ENCODE data around the gene PGBD1.

PGBD1 gene

GRCh38 chr6:28336284-28337120 is 55.1 kb downstream of the PGBD1 start:
- TF ChIP-seq MAX (IDR thresholded peaks at IDR 0.05) (0 out of 2 replicates have a peak, but pooled peaks have one; percentile 1), CREB1 (IDR thresholded peaks at IDR 0.05; ENCODE audit: low read depth) (no peak)

GRCh38 chr6:28337121-28337520 is 55.7 kb downstream of the PGBD1 start:
- TF ChIP-seq CREB1 (IDR thresholded peaks at IDR 0.05; ENCODE audit: low read depth) (no peak), FOXM1 (IDR thresholded peaks at IDR 0.05; ENCODE audit: borderline replicate concordance, low read depth) (no peak), YY1 (IDR thresholded peaks at IDR 0.05; ENCODE audit: low read depth) (no peak), RAD21 (IDR thresholded peaks at IDR 0.05; ENCODE audit: low read depth) (no peak), MAX (IDR thresholded peaks at IDR 0.05) (no peak), ZBTB7A (IDR thresholded peaks at IDR 0.05; ENCODE audit: low read depth) (no peak), TAF1 (IDR thresholded peaks at IDR 0.05; ENCODE audit: low read depth) (no peak), REST (IDR thresholded peaks at IDR 0.05; ENCODE audit: low read depth) (no peak), EP300 (IDR thresholded peaks at IDR 0.05; ENCODE audit: borderline replicate concordance) (no peak), TEAD4 (IDR thresholded peaks at IDR 0.05) (no peak), TCF12 (IDR thresholded peaks at IDR 0.05; ENCODE audit: low read depth) (no peak), CEBPB (IDR thresholded peaks at IDR 0.05) (no peak), USF1 (IDR thresholded peaks at IDR 0.05) (no peak)

GRCh38 chr6:28340310-28341095 is 59.1 kb downstream of the PGBD1 start:
- no peak for TF ChIP-seq ZBTB7A (IDR thresholded peaks at IDR 0.05; ENCODE audit: low read depth)
- no peak for TF ChIP-seq NFIC (IDR thresholded peaks at IDR 0.05)
- no peak for TF ChIP-seq USF1 (IDR thresholded peaks at IDR 0.05)
- no peak for TF ChIP-seq REST (IDR thresholded peaks at IDR 0.05; ENCODE audit: low read depth)

- TF ChIP-seq YY1 (IDR thresholded peaks at IDR 0.05; ENCODE audit: low read depth): no peak
- no peak for TF ChIP-seq TEAD4 (IDR thresholded peaks at IDR 0.05)
- TF ChIP-seq USF1 (IDR thresholded peaks at IDR 0.05): no peak
- TF ChIP-seq ZBTB7A (IDR thresholded peaks at IDR 0.05; ENCODE audit: low read depth): no peak
- TF ChIP-seq CEBPB (IDR thresholded peaks at IDR 0.05): no peak
- no peak for TF ChIP-seq EGR1 (IDR thresholded peaks at IDR 0.05)
- TF ChIP-seq TAF1 (IDR thresholded peaks at IDR 0.05; ENCODE audit: low read depth): no peak
- no peak for TF ChIP-seq NFIC (IDR thresholded peaks at IDR 0.05)
- TF ChIP-seq EP300 (IDR thresholded peaks at IDR 0.05; ENCODE audit: borderline replicate concordance): no peak
- no peak for TF ChIP-seq FOXM1 (IDR thresholded peaks at IDR 0.05; ENCODE audit: borderline replicate concordance, low read depth)
- no peak for TF ChIP-seq TCF12 (IDR thresholded peaks at IDR 0.05; ENCODE audit: low read depth)
- TF ChIP-seq RAD21 (IDR thresholded peaks at IDR 0.05; ENCODE audit: low read depth): no peak
- TF ChIP-seq CREB1 (IDR thresholded peaks at IDR 0.05; ENCODE audit: low read depth): no peak
- TF ChIP-seq REST (IDR thresholded peaks at IDR 0.05; ENCODE audit: low read depth): no peak
Observed at GRCh38 chr6:28343898-28344677, 62.7 kb downstream of the PGBD1 start.

Measured in Ishikawa (cell line).